K562 (cell line): ENCODE measurements around the gene MIX23.

Source experiments
- E2F3 ChIP-seq: fragments of 250-450 bp; sonication (Bioruptor Pico); IDR thresholded peaks from 2 replicates; pipeline ENCODE4 v1.4.0; 2020; ENCODE audit warnings: mild to moderate bottlenecking
- POLR2A ChIP-seq: fragments of 450-650 bp; conservative IDR thresholded peaks from 2 replicates; pipeline ENCODE4 v1.6.1; 2016
- RAD21 ChIP-seq, 2 experiments: fragments of 250-450 bp in 1 of 2; fragments of 450-650 bp in 1 of 2; sonication (Bioruptor Pico) in 1 of 2; formaldehyde crosslinking in 1 of 2; IDR thresholded peaks in 1 of 2; conservative IDR thresholded peaks in 1 of 2; 2 replicates each; pipeline versions ENCODE4 v1.4.0 to v1.8.0; 2020 to 2022; ENCODE audit warnings: mild to moderate bottlenecking in 2 of 2, moderate library complexity in 1 of 2
- TBP ChIP-seq: optimal IDR thresholded peaks from 2 replicates; pipeline ENCODE3; 2011; ENCODE audit warnings: low read depth, low read length, improper control_type of control experiment
- U2AF1 ChIP-seq: fragments of 200-400 bp; formaldehyde crosslinking; optimal IDR thresholded peaks from 2 replicates; pipeline ENCODE3; 2017; ENCODE audit warnings: mild to moderate bottlenecking, low read depth, low read length, moderate library complexity
- YY1 ChIP-seq, 3 experiments: IDR thresholded peaks; 2 replicates each; pipeline ENCODE4 v1.6.1; 2011; ENCODE audit warnings: low read length in 2 of 3, mild to moderate bottlenecking in 2 of 3, moderate library complexity in 2 of 3, borderline replicate concordance in 1 of 3, control low read depth in 1 of 3, low read depth in 1 of 3; ENCODE audit not compliant: insufficient read depth in 3 of 3, insufficient replicate concordance in 2 of 3, control insufficient read depth in 1 of 3, insufficient read length in 1 of 3; ENCODE audit errors: extremely low read depth in 1 of 3
- ZBTB8A ChIP-seq: fragments of 450-650 bp; IDR thresholded peaks from 2 replicates; pipeline ENCODE4 v1.6.1; 2018; ENCODE audit warnings: mild to moderate bottlenecking, moderate library complexity; ENCODE audit not compliant: partially characterized antibody
- TF ChIP-seq, protein P1 (sequence below), 3 experiments: IDR thresholded peaks in 2 of 3; conservative IDR thresholded peaks in 1 of 3; 2 replicates each; pipeline ENCODE4 v1.5.1; 2011 to 2012; ENCODE audit warnings: low read length in 3 of 3, mild to moderate bottlenecking in 3 of 3, control low read depth in 2 of 3, improper control_type of control experiment in 1 of 3, inconsistent platforms in 1 of 3, low read depth in 1 of 3, mixed read lengths in 1 of 3, moderate library complexity in 1 of 3; ENCODE audit not compliant: insufficient read depth in 2 of 3
- TF ChIP-seq, protein P2 (sequence below): sonication (generic); formaldehyde crosslinking; IDR thresholded peaks from 2 replicates; pipeline ENCODE4 v1.8.0; 2023; ENCODE audit warnings: mild to moderate bottlenecking, missing genetic modification reagents

GRCh38 chr3:122332551-122332950, 50.5 kb downstream of the MIX23 start:
- TF ChIP-seq, protein P1, sequence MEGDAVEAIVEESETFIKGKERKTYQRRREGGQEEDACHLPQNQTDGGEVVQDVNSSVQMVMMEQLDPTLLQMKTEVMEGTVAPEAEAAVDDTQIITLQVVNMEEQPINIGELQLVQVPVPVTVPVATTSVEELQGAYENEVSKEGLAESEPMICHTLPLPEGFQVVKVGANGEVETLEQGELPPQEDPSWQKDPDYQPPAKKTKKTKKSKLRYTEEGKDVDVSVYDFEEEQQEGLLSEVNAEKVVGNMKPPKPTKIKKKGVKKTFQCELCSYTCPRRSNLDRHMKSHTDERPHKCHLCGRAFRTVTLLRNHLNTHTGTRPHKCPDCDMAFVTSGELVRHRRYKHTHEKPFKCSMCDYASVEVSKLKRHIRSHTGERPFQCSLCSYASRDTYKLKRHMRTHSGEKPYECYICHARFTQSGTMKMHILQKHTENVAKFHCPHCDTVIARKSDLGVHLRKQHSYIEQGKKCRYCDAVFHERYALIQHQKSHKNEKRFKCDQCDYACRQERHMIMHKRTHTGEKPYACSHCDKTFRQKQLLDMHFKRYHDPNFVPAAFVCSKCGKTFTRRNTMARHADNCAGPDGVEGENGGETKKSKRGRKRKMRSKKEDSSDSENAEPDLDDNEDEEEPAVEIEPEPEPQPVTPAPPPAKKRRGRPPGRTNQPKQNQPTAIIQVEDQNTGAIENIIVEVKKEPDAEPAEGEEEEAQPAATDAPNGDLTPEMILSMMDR (IDR thresholded peaks at IDR 0.05 in 2 of 3, conservative IDR thresholded peaks at IDR 0.05 in 1 of 3; ENCODE audit: insufficient read depth in 2 of 3, low read depth in 1 of 3, low read length in 3 of 3), result no peak
- no peak for TF ChIP-seq POLR2A
- TF ChIP-seq, protein P2, sequence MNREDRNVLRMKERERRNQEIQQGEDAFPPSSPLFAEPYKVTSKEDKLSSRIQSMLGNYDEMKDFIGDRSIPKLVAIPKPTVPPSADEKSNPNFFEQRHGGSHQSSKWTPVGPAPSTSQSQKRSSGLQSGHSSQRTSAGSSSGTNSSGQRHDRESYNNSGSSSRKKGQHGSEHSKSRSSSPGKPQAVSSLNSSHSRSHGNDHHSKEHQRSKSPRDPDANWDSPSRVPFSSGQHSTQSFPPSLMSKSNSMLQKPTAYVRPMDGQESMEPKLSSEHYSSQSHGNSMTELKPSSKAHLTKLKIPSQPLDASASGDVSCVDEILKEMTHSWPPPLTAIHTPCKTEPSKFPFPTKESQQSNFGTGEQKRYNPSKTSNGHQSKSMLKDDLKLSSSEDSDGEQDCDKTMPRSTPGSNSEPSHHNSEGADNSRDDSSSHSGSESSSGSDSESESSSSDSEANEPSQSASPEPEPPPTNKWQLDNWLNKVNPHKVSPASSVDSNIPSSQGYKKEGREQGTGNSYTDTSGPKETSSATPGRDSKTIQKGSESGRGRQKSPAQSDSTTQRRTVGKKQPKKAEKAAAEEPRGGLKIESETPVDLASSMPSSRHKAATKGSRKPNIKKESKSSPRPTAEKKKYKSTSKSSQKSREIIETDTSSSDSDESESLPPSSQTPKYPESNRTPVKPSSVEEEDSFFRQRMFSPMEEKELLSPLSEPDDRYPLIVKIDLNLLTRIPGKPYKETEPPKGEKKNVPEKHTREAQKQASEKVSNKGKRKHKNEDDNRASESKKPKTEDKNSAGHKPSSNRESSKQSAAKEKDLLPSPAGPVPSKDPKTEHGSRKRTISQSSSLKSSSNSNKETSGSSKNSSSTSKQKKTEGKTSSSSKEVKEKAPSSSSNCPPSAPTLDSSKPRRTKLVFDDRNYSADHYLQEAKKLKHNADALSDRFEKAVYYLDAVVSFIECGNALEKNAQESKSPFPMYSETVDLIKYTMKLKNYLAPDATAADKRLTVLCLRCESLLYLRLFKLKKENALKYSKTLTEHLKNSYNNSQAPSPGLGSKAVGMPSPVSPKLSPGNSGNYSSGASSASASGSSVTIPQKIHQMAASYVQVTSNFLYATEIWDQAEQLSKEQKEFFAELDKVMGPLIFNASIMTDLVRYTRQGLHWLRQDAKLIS (CRISPR knock-in tag), result no peak
- no peak for TF ChIP-seq RAD21 (CRISPR knock-in tag; conservative IDR thresholded peaks at IDR 0.05 in 1 of 2, IDR thresholded peaks at IDR 0.05 in 1 of 2)
- TF ChIP-seq YY1 (IDR thresholded peaks at IDR 0.05; ENCODE audit: borderline replicate concordance in 1 of 3, control insufficient read depth in 1 of 3, extremely low read depth in 1 of 3, insufficient read depth in 3 of 3, insufficient read length in 1 of 3, insufficient replicate concordance in 2 of 3, low read depth in 1 of 3, low read length in 2 of 3), result no peak
- TF ChIP-seq E2F3, result no peak
- no peak for TF ChIP-seq ZBTB8A
- no peak for TF ChIP-seq U2AF1
- no peak for TF ChIP-seq TBP
